ENCODE data around the gene PLEKHH2. TPM values are rescaled to one million over a fixed set of nuclear protein-coding genes. Genes with fewer than 3 reads are reported as not detected.

The PLEKHH2 gene
- total and polyA plus RNA-seq, 2 of the 13 experiments (the other 11 are each of a cell fraction or from before 2014, with no cell fraction given), result 1.1 to 3.0 TPM

- TF ChIP-seq PRDM4 (CRISPR knock-in tag; IDR thresholded peaks at IDR 0.05; ENCODE audit: borderline replicate concordance) (no peak), CCDC6 (CRISPR knock-in tag; IDR thresholded peaks at IDR 0.05) (no peak), FOXJ3 (CRISPR knock-in tag; IDR thresholded peaks at IDR 0.05; ENCODE audit: borderline replicate concordance) (no peak), IRF9 (CRISPR knock-in tag; IDR thresholded peaks at IDR 0.05; ENCODE audit: borderline replicate concordance) (peak; percentile 84; the same call in 1 of the 2 replicates), ZBTB20 (CRISPR knock-in tag; IDR thresholded peaks at IDR 0.05; ENCODE audit: borderline replicate concordance, low read depth) (peak; percentile 80; the same call in 1 of the 2 replicates), CREB1 (IDR thresholded peaks at IDR 0.05) (peak; percentile 90), CREB1 (CRISPR knock-in tag; IDR thresholded peaks at IDR 0.05) (peak; percentile 98), EZH2 (conservative IDR thresholded peaks at IDR 0.05; ENCODE audit: low read depth, low read length) (no peak), SP1 (IDR thresholded peaks at IDR 0.05) (no peak), SP1 (CRISPR knock-in tag; IDR thresholded peaks at IDR 0.05) (peak; percentile 30), ZNF260 (CRISPR knock-in tag; IDR thresholded peaks at IDR 0.05; ENCODE audit: borderline replicate concordance, low read depth) (no peak), FIP1L1 (IDR thresholded peaks at IDR 0.05; ENCODE audit: borderline replicate concordance, insufficient read depth, low read depth, low read length) (no peak), ESRRA (CRISPR knock-in tag; IDR thresholded peaks at IDR 0.05; ENCODE audit: low read depth) (no peak; the same call in 1 of the 2 replicates), ZSCAN5A (CRISPR knock-in tag; IDR thresholded peaks at IDR 0.05; ENCODE audit: borderline replicate concordance) (no peak), ISX (CRISPR knock-in tag; conservative IDR thresholded peaks at IDR 0.05) (no peak), HNRNPL (IDR thresholded peaks at IDR 0.05; ENCODE audit: low read depth, low read length) (no peak), ZBTB14 (CRISPR knock-in tag; IDR thresholded peaks at IDR 0.05) (no peak), GATAD2A (CRISPR knock-in tag; IDR thresholded peaks at IDR 0.05) (peak; percentile 6; the same call in 1 of the 2 replicates), EHMT2 (IDR thresholded peaks at IDR 0.05; ENCODE audit: borderline replicate concordance, low read depth, low read length) (no peak), ZBTB42 (CRISPR knock-in tag; IDR thresholded peaks at IDR 0.05) (no peak), SNRNP70 (IDR thresholded peaks at IDR 0.05; ENCODE audit: low read depth, low read length) (no peak), TFE3 (CRISPR knock-in tag; IDR thresholded peaks at IDR 0.05) (no peak; the same call in 1 of the 2 replicates), TSC22D2 (CRISPR knock-in tag; IDR thresholded peaks at IDR 0.05; ENCODE audit: borderline replicate concordance) (peak; percentile 55; the same call in 1 of the 2 replicates)
Observed at GRCh38 chr2:43773876-43774613, 137.0 kb downstream of the PLEKHH2 start, which contains the start of gene DYNC2LI1 (continued).
